K562 (cell line): ENCODE data around the gene STK16. TPM values are rescaled to one million over a fixed set of nuclear protein-coding genes. Genes with fewer than 3 reads are reported as not detected.

ENCODE experiments used
- CBX3 ChIP-seq, 2 experiments: IDR thresholded peaks; 1 replicate in 1 of 2; 2 replicates in 1 of 2; pipeline ENCODE4 v1.6.1; 2012; ENCODE audit warnings: inconsistent platforms in 2 of 2, low read length in 2 of 2, borderline replicate concordance in 1 of 2, control low read depth in 1 of 2
- CC2D1A ChIP-seq: fragments of 450-650 bp; IDR thresholded peaks from 2 replicates; pipeline ENCODE4 v1.6.1; 2017; ENCODE audit warnings: mild to moderate bottlenecking
- CEBPB ChIP-seq: fragments of 450-650 bp; IDR thresholded peaks from 2 replicates; pipeline ENCODE4 v1.6.1; 2016; ENCODE audit warnings: missing genetic modification characterization, missing compliant biosample characterization
- CTCF ChIP-seq, 3 experiments: IDR thresholded peaks in 2 of 3; conservative IDR thresholded peaks in 1 of 3; 2 replicates each; pipeline ENCODE4 v1.5.1; 2011 to 2012; ENCODE audit warnings: low read length in 3 of 3, mild to moderate bottlenecking in 3 of 3, control low read depth in 2 of 3, improper control_type of control experiment in 1 of 3, inconsistent platforms in 1 of 3, low read depth in 1 of 3, mixed read lengths in 1 of 3, moderate library complexity in 1 of 3; ENCODE audit not compliant: insufficient read depth in 2 of 3
- GATAD2A ChIP-seq: fragments of 450-650 bp; IDR thresholded peaks from 2 replicates; pipeline ENCODE4 v1.6.1; 2017
- HSF4 ChIP-seq: fragments of 250-450 bp; sonication (Bioruptor Pico); IDR thresholded peaks from 2 replicates; pipeline ENCODE4 v2.1.2; 2022; ENCODE audit warnings: mild to moderate bottlenecking, moderate library complexity, borderline replicate concordance
- KDM2B ChIP-seq: fragments of 250-450 bp; sonication (Bioruptor Pico); IDR thresholded peaks from 2 replicates; pipeline ENCODE4 v1.8.0; 2021; ENCODE audit warnings: mild to moderate bottlenecking, moderate library complexity
- MECOM ChIP-seq: fragments of 250-450 bp; sonication (Bioruptor Pico); IDR thresholded peaks from 2 replicates; pipeline ENCODE4 v1.8.0; 2022; ENCODE audit warnings: inconsistent platforms
- PRPF4 ChIP-seq: fragments of 200-400 bp; formaldehyde crosslinking; IDR thresholded peaks from one replicate; pipeline ENCODE4 v1.6.1; 2017; ENCODE audit warnings: low read length, low read depth, mild to moderate bottlenecking; ENCODE audit not compliant: insufficient read depth, poor library complexity, severe bottlenecking
- SMARCA4 ChIP-seq: fragments of 450-650 bp; IDR thresholded peaks from 2 replicates; pipeline ENCODE4 v1.6.1; 2016
- SP1 ChIP-seq: sonication (generic); formaldehyde crosslinking; IDR thresholded peaks from 2 replicates; pipeline ENCODE4 v1.8.1; 2022; ENCODE audit warnings: mild to moderate bottlenecking, missing genetic modification reagents
- SPI1 ChIP-seq: IDR thresholded peaks from 2 replicates; pipeline ENCODE4 v1.6.1; 2011; ENCODE audit warnings: low read depth, low read length, control low read depth, borderline replicate concordance
- SREBF1 ChIP-seq: fragments of 150-350 bp; IDR thresholded peaks from 2 replicates; pipeline ENCODE4 v1.6.1; 2014; ENCODE audit warnings: antibody characterized with exemption, low read depth, low read length, borderline replicate concordance
- TAF9B ChIP-seq: fragments of 450-650 bp; IDR thresholded peaks from 2 replicates; pipeline ENCODE4 v1.6.1; 2018; ENCODE audit warnings: mild to moderate bottlenecking; ENCODE audit not compliant: partially characterized antibody
- WHSC1 ChIP-seq: IDR thresholded peaks from one replicate; pipeline ENCODE4 v1.6.1; 2012; ENCODE audit warnings: low read length, control low read depth, inconsistent platforms
- ZFP30 ChIP-seq: fragments of 250-450 bp; sonication (Bioruptor Pico); IDR thresholded peaks from 2 replicates; pipeline ENCODE4 v1.8.0; 2022; ENCODE audit warnings: moderate library complexity, mild to moderate bottlenecking, inconsistent platforms, borderline replicate concordance
- ZNF140 ChIP-seq: fragments of 250-450 bp; sonication (Bioruptor Pico); IDR thresholded peaks from 2 replicates; pipeline ENCODE4 v1.8.0; 2021; ENCODE audit warnings: moderate library complexity, mild to moderate bottlenecking, inconsistent platforms
- ZNF212 ChIP-seq: fragments of 450-650 bp; formaldehyde crosslinking; IDR thresholded peaks from 2 replicates; pipeline ENCODE4 v1.4.0; 2020; ENCODE audit warnings: mild to moderate bottlenecking
- ZNF23 ChIP-seq: fragments of 250-450 bp; sonication (Bioruptor Pico); IDR thresholded peaks from 2 replicates; pipeline ENCODE4 v1.4.0; 2020; ENCODE audit warnings: mild to moderate bottlenecking
- ZSCAN32 ChIP-seq: fragments of 450-650 bp; formaldehyde crosslinking; IDR thresholded peaks from 2 replicates; pipeline ENCODE4 v1.4.0; 2020; ENCODE audit warnings: mild to moderate bottlenecking, moderate library complexity
- polyA plus RNA-seq, 8 experiments: library from polyadenylated mRNA; depleted of rRNA in 4 of 8; stranded (reverse) in 5 of 8; unstranded in 3 of 8; fragments of >200 nt; fragmentation: Nextera tagmentation in 2 of 8; fragmentation: Illumina TruSeq in 1 of 8; extraction: Ambion mirVana in 2 of 8; extraction: Trizol in 1 of 8; gene quantifications; 2 replicates each; pipeline versions ENCODE4 v1.2.1 to v1.2.3, GENCODE V29; 2011 to 2014; ENCODE audit warnings: inconsistent platforms in 1 of 8, missing spikeins in 1 of 8
- total RNA-seq, 7 experiments: library from RNA; depleted of rRNA in 6 of 7; stranded (reverse); fragments of >200 nt in 6 of 7; fragmentation: Illumina TruSeq in 2 of 7; extraction: Trizol in 2 of 7; gene quantifications; 2 replicates each; pipeline versions ENCODE4 v1.2.1 to v1.2.3, GENCODE V29; 2011 to 2021; ENCODE audit warnings: low replicate concordance in 1 of 7
- TF ChIP-seq, protein P1 (sequence below): sonication (generic); formaldehyde crosslinking; IDR thresholded peaks from 2 replicates; pipeline ENCODE4 v1.8.1; 2023; ENCODE audit warnings: mild to moderate bottlenecking, missing genetic modification reagents
- TF ChIP-seq, protein P2 (sequence below): sonication (generic); IDR thresholded peaks from 2 replicates; pipeline ENCODE4 v1.6.1; 2016
- TF ChIP-seq, protein P3 (sequence below): fragments of 450-650 bp; formaldehyde crosslinking; IDR thresholded peaks from 2 replicates; pipeline ENCODE4 v1.4.0; 2022; ENCODE audit warnings: mild to moderate bottlenecking, moderate library complexity

Gene STK16
- total and polyA plus RNA-seq, 9 of the 15 experiments (the other 6 are each of a cell fraction or from before 2014, with no cell fraction given): 5.4 to 36.2 (median 17.8) TPM

GRCh38 chr2:219218732-219219701, 26.3 kb upstream of the STK16 start, which contains the start of gene ABCB6 (continued):
- no peak for TF ChIP-seq CTCF (IDR thresholded peaks at IDR 0.05 in 2 of 3, conservative IDR thresholded peaks at IDR 0.05 in 1 of 3; ENCODE audit: insufficient read depth in 2 of 3, low read depth in 1 of 3, low read length in 3 of 3)
- TF ChIP-seq ZFP30: no peak
- TF ChIP-seq SPI1: no peak
- TF ChIP-seq CEBPB (tag): no peak
- no peak for TF ChIP-seq ZSCAN32 (CRISPR knock-in tag)
- TF ChIP-seq HSF4 (CRISPR knock-in tag): no peak
- no peak for TF ChIP-seq ZNF212 (CRISPR knock-in tag)
- TF ChIP-seq GATAD2A: no peak; the same call in 1 of the 2 replicates
- peak; percentile 33 for TF ChIP-seq TAF9B
- TF ChIP-seq PRPF4: peak; percentile 34
- no peak for TF ChIP-seq MECOM (CRISPR knock-in tag)
- TF ChIP-seq, protein P1, sequence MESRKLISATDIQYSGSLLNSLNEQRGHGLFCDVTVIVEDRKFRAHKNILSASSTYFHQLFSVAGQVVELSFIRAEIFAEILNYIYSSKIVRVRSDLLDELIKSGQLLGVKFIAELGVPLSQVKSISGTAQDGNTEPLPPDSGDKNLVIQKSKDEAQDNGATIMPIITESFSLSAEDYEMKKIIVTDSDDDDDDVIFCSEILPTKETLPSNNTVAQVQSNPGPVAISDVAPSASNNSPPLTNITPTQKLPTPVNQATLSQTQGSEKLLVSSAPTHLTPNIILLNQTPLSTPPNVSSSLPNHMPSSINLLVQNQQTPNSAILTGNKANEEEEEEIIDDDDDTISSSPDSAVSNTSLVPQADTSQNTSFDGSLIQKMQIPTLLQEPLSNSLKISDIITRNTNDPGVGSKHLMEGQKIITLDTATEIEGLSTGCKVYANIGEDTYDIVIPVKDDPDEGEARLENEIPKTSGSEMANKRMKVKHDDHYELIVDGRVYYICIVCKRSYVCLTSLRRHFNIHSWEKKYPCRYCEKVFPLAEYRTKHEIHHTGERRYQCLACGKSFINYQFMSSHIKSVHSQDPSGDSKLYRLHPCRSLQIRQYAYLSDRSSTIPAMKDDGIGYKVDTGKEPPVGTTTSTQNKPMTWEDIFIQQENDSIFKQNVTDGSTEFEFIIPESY (CRISPR knock-in tag): peak; percentile 66
- peak; percentile 87 for TF ChIP-seq SP1 (CRISPR knock-in tag)
- no peak for TF ChIP-seq KDM2B (CRISPR knock-in tag)
- TF ChIP-seq, protein P2, sequence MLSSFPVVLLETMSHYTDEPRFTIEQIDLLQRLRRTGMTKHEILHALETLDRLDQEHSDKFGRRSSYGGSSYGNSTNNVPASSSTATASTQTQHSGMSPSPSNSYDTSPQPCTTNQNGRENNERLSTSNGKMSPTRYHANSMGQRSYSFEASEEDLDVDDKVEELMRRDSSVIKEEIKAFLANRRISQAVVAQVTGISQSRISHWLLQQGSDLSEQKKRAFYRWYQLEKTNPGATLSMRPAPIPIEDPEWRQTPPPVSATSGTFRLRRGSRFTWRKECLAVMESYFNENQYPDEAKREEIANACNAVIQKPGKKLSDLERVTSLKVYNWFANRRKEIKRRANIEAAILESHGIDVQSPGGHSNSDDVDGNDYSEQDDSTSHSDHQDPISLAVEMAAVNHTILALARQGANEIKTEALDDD: no peak
- TF ChIP-seq SMARCA4: no peak
- TF ChIP-seq ZNF23 (CRISPR knock-in tag): no peak
- no peak for TF ChIP-seq WHSC1
- TF ChIP-seq, protein P3, sequence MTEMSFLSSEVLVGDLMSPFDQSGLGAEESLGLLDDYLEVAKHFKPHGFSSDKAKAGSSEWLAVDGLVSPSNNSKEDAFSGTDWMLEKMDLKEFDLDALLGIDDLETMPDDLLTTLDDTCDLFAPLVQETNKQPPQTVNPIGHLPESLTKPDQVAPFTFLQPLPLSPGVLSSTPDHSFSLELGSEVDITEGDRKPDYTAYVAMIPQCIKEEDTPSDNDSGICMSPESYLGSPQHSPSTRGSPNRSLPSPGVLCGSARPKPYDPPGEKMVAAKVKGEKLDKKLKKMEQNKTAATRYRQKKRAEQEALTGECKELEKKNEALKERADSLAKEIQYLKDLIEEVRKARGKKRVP (CRISPR knock-in tag): no peak
- no peak for TF ChIP-seq ZNF140 (CRISPR knock-in tag)
- 0 out of 3 replicates have a peak, but pooled peaks of 1 of the 2 experiments have one; percentile 70 for TF ChIP-seq CBX3 (IDR thresholded peaks at IDR 0.05; ENCODE audit: borderline replicate concordance in 1 of 2, low read length in 2 of 2)
- no peak for TF ChIP-seq CC2D1A
- no peak for TF ChIP-seq SREBF1
